Measurements from ENCODE around the gene ADGRD2. TPM values are rescaled to one million over a fixed set of nuclear protein-coding genes. Genes with fewer than 3 reads are reported as not detected.

Gene ADGRD2
- total and polyA plus RNA-seq, 10 donors = 0.15 to 0.50 (median 0.25) TPM; not detected in 5

- no peak for DNase-seq
- TF ChIP-seq POLR2A (IDR thresholded peaks at IDR 0.05) (no peak), POLR2AphosphoS5 (IDR thresholded peaks at IDR 0.05) (no peak)
- TF ChIP-seq, protein P1, sequence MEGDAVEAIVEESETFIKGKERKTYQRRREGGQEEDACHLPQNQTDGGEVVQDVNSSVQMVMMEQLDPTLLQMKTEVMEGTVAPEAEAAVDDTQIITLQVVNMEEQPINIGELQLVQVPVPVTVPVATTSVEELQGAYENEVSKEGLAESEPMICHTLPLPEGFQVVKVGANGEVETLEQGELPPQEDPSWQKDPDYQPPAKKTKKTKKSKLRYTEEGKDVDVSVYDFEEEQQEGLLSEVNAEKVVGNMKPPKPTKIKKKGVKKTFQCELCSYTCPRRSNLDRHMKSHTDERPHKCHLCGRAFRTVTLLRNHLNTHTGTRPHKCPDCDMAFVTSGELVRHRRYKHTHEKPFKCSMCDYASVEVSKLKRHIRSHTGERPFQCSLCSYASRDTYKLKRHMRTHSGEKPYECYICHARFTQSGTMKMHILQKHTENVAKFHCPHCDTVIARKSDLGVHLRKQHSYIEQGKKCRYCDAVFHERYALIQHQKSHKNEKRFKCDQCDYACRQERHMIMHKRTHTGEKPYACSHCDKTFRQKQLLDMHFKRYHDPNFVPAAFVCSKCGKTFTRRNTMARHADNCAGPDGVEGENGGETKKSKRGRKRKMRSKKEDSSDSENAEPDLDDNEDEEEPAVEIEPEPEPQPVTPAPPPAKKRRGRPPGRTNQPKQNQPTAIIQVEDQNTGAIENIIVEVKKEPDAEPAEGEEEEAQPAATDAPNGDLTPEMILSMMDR (IDR thresholded peaks at IDR 0.05 in 8 of 11, conservative IDR thresholded peaks at IDR 0.05 in 3 of 11) = no peak
These were observed 67.9 kb downstream of the ADGRD2 start for GRCh38 chr9:124518116-124518515.

DNA sequence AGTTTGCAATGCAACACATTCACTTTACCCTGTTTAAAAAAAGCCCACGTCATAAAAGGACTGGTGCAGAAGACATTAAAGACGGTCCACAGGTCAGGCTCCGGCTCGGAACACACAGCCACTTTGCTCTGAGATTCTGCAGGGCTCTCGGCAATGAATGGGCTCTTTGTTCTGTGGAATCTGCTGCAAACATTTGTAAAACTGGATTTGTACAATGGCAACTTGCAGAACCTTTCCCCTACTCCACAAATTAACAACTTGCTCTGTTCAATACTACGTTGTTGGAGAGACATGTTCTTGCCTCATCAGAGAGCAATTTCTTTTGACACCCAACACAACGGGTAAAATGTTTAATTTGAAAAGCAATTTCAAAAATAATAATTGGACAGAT is 70.0 kb downstream of the ADGRD2 start:
- H3K27me3 ChIP-seq (replicated peaks in 1 of 7) = no peaks in the 10 kb centered on the region
- no peak overlapping the region for H3K27ac ChIP-seq
- 85 to 97% (median 95%) methylated on average over 7 of the region's 7 CpGs for WGBS, 5 donors
- no peak overlapping the region for H3K4me3 ChIP-seq
- TF ChIP-seq POLR2A (IDR thresholded peaks at IDR 0.05) (no peak), POLR2AphosphoS5 (IDR thresholded peaks at IDR 0.05) (no peak)
- TF ChIP-seq, protein P1 (IDR thresholded peaks at IDR 0.05 in 8 of 11, conservative IDR thresholded peaks at IDR 0.05 in 3 of 11) = no peak
- intact Hi-C loops (cut with DNase I; ENCODE audit: low total_unique reads) = no loop called here
- peaks cover 0 to 6% (median 0%) of the 10 kb centered on the region in 6 donors for H3K36me3 ChIP-seq
- DNase-seq = no peak
- H3K9me3 ChIP-seq = no peaks in the 10 kb centered on the region
- no peaks in the 10 kb centered on the region for H3K4me1 ChIP-seq

More at GRCh38 chr9:124518116-124518515, 67.9 kb downstream of the ADGRD2 start:
- 86 to 98% (median 94%) methylated on average over 7 of the region's 7 CpGs for WGBS, 5 donors
- Histone ChIP-seq H3K27ac (no peak overlapping the region), H3K4me1 (peaks cover 0 to 14% (median 5%) of the 10 kb centered on the region in 6 donors), H3K36me3 (peaks cover 0 to 6% (median 0%) of the 10 kb centered on the region in 6 donors), H3K4me3 (no peak overlapping the region), H3K9me3 (no peaks in the 10 kb centered on the region), H3K27me3 (replicated peaks in 1 of 7) (peaks cover 0 to 4% (median 0%) of the 10 kb centered on the region in 7 donors)
- intact Hi-C loops (cut with DNase I; ENCODE audit: low total_unique reads) = no loop called here

- H3K9me3 ChIP-seq = no peaks in the 10 kb centered on the region
- DNase-seq = no peak
- 72 to 97% (median 80%) methylated on average over 3 of the region's 3 CpGs for WGBS, 5 donors
- no peaks in the 10 kb centered on the region for H3K27me3 ChIP-seq (replicated peaks in 1 of 7)
- H3K36me3 ChIP-seq = peaks cover 0 to 14% (median 0%) of the 10 kb centered on the region in 6 donors
- TF ChIP-seq POLR2A (IDR thresholded peaks at IDR 0.05) (no peak), POLR2AphosphoS5 (IDR thresholded peaks at IDR 0.05) (no peak)
- TF ChIP-seq, protein P1 (IDR thresholded peaks at IDR 0.05 in 8 of 11, conservative IDR thresholded peaks at IDR 0.05 in 3 of 11) = no peak
- H3K27ac ChIP-seq = no peak overlapping the region
- intact Hi-C loops (cut with DNase I; ENCODE audit: low total_unique reads) = no loop called here
- H3K4me1 ChIP-seq = peaks cover 0 to 5% (median 0%) of the 10 kb centered on the region in 6 donors
- H3K4me3 ChIP-seq = no peak overlapping the region
These were observed 70.9 kb downstream of the ADGRD2 start for GRCh38 chr9:124521142-124521541.

DNA sequence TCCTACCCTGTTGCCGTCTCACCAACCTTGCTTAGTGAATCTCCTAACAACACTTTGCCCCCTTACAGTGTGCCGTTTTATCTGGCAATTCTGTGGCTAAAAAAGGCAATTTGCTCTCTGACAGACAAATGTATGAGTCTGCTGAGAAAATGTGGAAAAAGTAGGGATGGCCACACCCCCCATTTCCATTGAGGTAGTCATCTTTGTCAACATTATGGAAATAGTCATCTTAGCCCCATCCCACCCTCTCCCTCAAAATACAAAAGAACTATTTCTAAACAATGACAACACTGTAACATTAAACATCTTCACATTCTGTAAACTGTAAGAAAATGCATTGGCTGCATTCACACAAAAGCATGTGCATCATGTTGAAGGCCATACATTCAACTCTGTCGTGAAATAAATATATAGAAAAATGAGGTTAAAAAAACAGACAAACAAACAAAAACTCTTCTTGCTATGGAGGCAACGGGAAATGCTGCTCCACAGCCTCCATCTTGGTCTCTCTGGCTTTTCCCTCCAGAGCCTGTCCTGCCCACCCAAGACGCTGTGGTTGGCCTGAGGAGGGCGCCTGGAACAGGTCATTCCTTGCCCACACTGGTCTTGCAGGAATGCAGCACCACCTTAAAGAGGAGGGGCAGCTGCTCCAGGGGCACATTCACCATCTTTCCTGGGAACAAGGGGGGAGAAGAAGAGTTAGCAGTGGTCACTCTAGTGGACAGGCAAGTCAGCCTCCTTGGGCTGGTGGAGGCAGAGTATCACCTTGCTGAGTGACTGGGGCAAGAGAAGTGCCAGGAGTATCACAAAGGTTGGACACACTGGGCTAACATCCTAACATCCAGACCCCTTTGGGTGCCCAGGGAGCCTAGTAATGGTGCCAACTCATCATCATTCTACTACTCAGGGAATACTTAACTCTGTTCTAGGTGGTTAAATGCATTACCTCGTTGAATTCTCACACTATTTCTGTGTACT is 72.2 kb downstream of the ADGRD2 start:
- Histone ChIP-seq H3K27ac (no peak overlapping the region), H3K4me1 (peaks cover 0 to 10% (median 0%) of the 10 kb centered on the region in 6 donors), H3K36me3 (peaks cover 0 to 21% (median 0%) of the 10 kb centered on the region in 6 donors), H3K9me3 (no peaks in the 10 kb centered on the region), H3K4me3 (no peak overlapping the region), H3K27me3 (replicated peaks in 1 of 7) (no peaks in the 10 kb centered on the region)
- intact Hi-C loops (cut with DNase I; ENCODE audit: low total_unique reads) = no loop called here
- TF ChIP-seq POLR2AphosphoS5 (IDR thresholded peaks at IDR 0.05) (no peak), POLR2A (IDR thresholded peaks at IDR 0.05) (no peak)
- TF ChIP-seq, protein P1 (IDR thresholded peaks at IDR 0.05 in 8 of 11, conservative IDR thresholded peaks at IDR 0.05 in 3 of 11) = no peak
- DNase-seq = no peak
- 83 to 93% (median 90%) methylated on average over 7 of the region's 7 CpGs for WGBS, 5 donors
